Stomach (tissue), 4 donors: ENCODE data around the gene CALM3.

Experiments
- CTCF ChIP-seq, 7 experiments: fragments of 450-650 bp in 4 of 7; fragments of 200-600 bp in 3 of 7; sonication (generic) in 3 of 7; IDR thresholded peaks; one replicate each; pipeline ENCODE4 v1.5.1; 2016 to 2019; ENCODE audit warnings: antibody characterized with exemption in 7 of 7, control low read depth in 2 of 7, mild to moderate bottlenecking in 1 of 7
- EP300 ChIP-seq: sonication (generic); formaldehyde crosslinking; IDR thresholded peaks from one replicate; pipeline ENCODE4 v1.6.1; 2017; ENCODE audit warnings: antibody characterized with exemption
- POLR2A ChIP-seq, 4 donors: fragments of 450-650 bp; IDR thresholded peaks; one replicate each; pipeline ENCODE4 v1.6.1; 2016; ENCODE audit warnings: antibody characterized with exemption in 4 of 4, control low read depth in 2 of 4, mild to moderate bottlenecking in 1 of 4, moderate library complexity in 1 of 4
- POLR2AphosphoS5 ChIP-seq, 3 donors: sonication (generic); formaldehyde crosslinking; IDR thresholded peaks; one replicate each; pipeline ENCODE4 v1.6.1; 2016; ENCODE audit warnings: antibody characterized with exemption in 3 of 3

GRCh38 chr19:46629546-46630025, 28.5 kb downstream of the CALM3 start:
- TF ChIP-seq CTCF (IDR thresholded peaks at IDR 0.05) (no peak), POLR2A (IDR thresholded peaks at IDR 0.05) (no peak), POLR2AphosphoS5 (IDR thresholded peaks at IDR 0.05) (peak in 1 of 3 donors; percentile 43), EP300 (no peak)
